Measurements from ENCODE around the gene RXRG. TPM values are rescaled to one million over a fixed set of nuclear protein-coding genes. Genes with fewer than 3 reads are reported as not detected.

RXRG gene
- total RNA-seq, 1 experiment from 2014 or later: not detected

GRCh38 chr1:165351863-165352441, 93.0 kb downstream of the RXRG start:
- no peak overlapping the region for H3K4me3 ChIP-seq (replicated peaks in 1 of 2; ENCODE audit: low read depth in 1 of 2, low read length in 2 of 2)
- H3K9me2 ChIP-seq (ENCODE audit: insufficient read depth): no peaks in the 10 kb centered on the region
- H3K4me1 ChIP-seq (ENCODE audit: control insufficient read depth in 1 of 2, insufficient read depth in 2 of 2, low read length in 2 of 2): no peaks in the 10 kb centered on the region
- no peaks in the 10 kb centered on the region for H3K36me3 ChIP-seq (ENCODE audit: control insufficient read depth in 1 of 2, insufficient read depth in 2 of 2, low read length in 2 of 2)
- no peaks in the 10 kb centered on the region for H3K79me2 ChIP-seq (ENCODE audit: insufficient read depth, low read length)
- H4K20me1 ChIP-seq (ENCODE audit: insufficient read depth): no peaks in the 10 kb centered on the region
- no peak overlapping the region for H3K4me2 ChIP-seq (ENCODE audit: low read length)
- H3K9ac ChIP-seq (ENCODE audit: low read length): no peak overlapping the region
- ChIA-PET RAD21 (ENCODE audit: low non-redundant PET in 1 of 2, low total read pairs in 2 of 2, uncharacterized antibody in 2 of 2, unreplicated experiment in 2 of 2) (no interaction called here), CTCF (interaction anchor here (1.2 to 2.1 kb wide), 2 partner anchors 15 to 95 kb away, joined by 3 to 9 read pairs; no protein-coding TSS in a partner anchor), POLR2A (no interaction called here)
- no TSS peak for BruUV-seq (replicated peaks)
- TF ChIP-seq SIN3A (IDR thresholded peaks at IDR 0.05; ENCODE audit: low read depth) (no peak), RAD21 (IDR thresholded peaks at IDR 0.05; ENCODE audit: low read depth) (no peak), SRF (IDR thresholded peaks at IDR 0.05; ENCODE audit: low read depth) (no peak), ATF3 (IDR thresholded peaks at IDR 0.05) (no peak), SP1 (IDR thresholded peaks at IDR 0.05; ENCODE audit: low read depth) (no peak)
- no peaks in the 10 kb centered on the region for H3K9me3 ChIP-seq (ENCODE audit: control insufficient read depth in 1 of 2, insufficient read depth in 1 of 2, low read depth in 1 of 2, low read length in 2 of 2)
- H3K27ac ChIP-seq (ENCODE audit: low read depth, low read length): no peak overlapping the region
- intact Hi-C loops (cut with micrococcal nuclease): no loop called here
- ATAC-seq (no peak), DNase-seq (ENCODE audit: low read depth, low spot score) (no peak)
- H2AFZ ChIP-seq (ENCODE audit: low read depth, low read length, poor library complexity, severe bottlenecking): no peak overlapping the region
- peaks cover 47% of the 10 kb centered on the region for H3K27me3 ChIP-seq (ENCODE audit: insufficient read depth, low read length)

Other genes starting within 250 kb of the RXRG start
- gene LMX1A, start 88.4 kb downstream of the RXRG start, total RNA-seq (2021; ENCODE audit: unreplicated experiment): not detected
- gene LRRC52, start 98.9 kb upstream of the RXRG start, total RNA-seq (2021; ENCODE audit: unreplicated experiment): not detected
- gene MGST3, start 186.1 kb upstream of the RXRG start, total RNA-seq (2021; ENCODE audit: unreplicated experiment): 93.7 TPM

All from HCT116 (cell line).